HEK293T (cell line): ENCODE results near the gene RAD51AP2.

Experiments used
- CTCF ChIA-PET: fragments of 350-600 bp; formaldehyde crosslinking; extraction: SDS; loops from one replicate; lab custom pipeline; 2021; ENCODE audit warnings: antibody characterized with exemption, inconsistent platforms; lab: Yijun Ruan, JAX
- POLR2A ChIA-PET: fragments of 350-600 bp; formaldehyde crosslinking; extraction: SDS; loops from one replicate; lab custom pipeline; 2020; ENCODE audit warnings: antibody characterized with exemption, inconsistent platforms; lab: Yijun Ruan, JAX
- DNase-seq: peaks from one replicate; pipeline ENCODE4 v3.0.0; 2012; ENCODE audit warnings: mixed read lengths; ENCODE audit errors: extremely low spot score
- ARNT ChIP-seq: fragments of 450-650 bp; IDR thresholded peaks from 2 replicates; pipeline ENCODE4 v1.6.1; 2017; ENCODE audit warnings: mild to moderate bottlenecking
- BHLHE40 ChIP-seq: fragments of 450-650 bp; IDR thresholded peaks from 2 replicates; pipeline ENCODE4 v1.6.1; 2016; ENCODE audit warnings: mild to moderate bottlenecking, moderate library complexity, borderline replicate concordance
- CTBP1 ChIP-seq: fragments of 450-650 bp; IDR thresholded peaks from 2 replicates; pipeline ENCODE4 v1.6.1; 2016; ENCODE audit warnings: borderline replicate concordance
- ELF4 ChIP-seq: fragments of 450-650 bp; IDR thresholded peaks from 2 replicates; pipeline ENCODE4 v1.6.1; 2017; ENCODE audit warnings: antibody characterized with exemption
- FOXA1 ChIP-seq: fragments of 450-650 bp; IDR thresholded peaks from 2 replicates; pipeline ENCODE4 v1.6.1; 2016; ENCODE audit warnings: mild to moderate bottlenecking
- FOXK2 ChIP-seq: fragments of 450-650 bp; IDR thresholded peaks from 2 replicates; pipeline ENCODE4 v1.6.1; 2016; ENCODE audit warnings: mild to moderate bottlenecking
- FOXM1 ChIP-seq: fragments of 450-650 bp; IDR thresholded peaks from 2 replicates; pipeline ENCODE4 v1.6.1; 2017; ENCODE audit warnings: mild to moderate bottlenecking, borderline replicate concordance
- HDGF ChIP-seq: fragments of 450-650 bp; IDR thresholded peaks from 2 replicates; pipeline ENCODE4 v1.6.1; 2017; ENCODE audit warnings: antibody characterized with exemption, borderline replicate concordance
- L3MBTL2 ChIP-seq: fragments of 450-650 bp; conservative IDR thresholded peaks from 2 replicates; pipeline ENCODE4 v1.6.1; 2016; ENCODE audit warnings: mild to moderate bottlenecking
- LEF1 ChIP-seq: fragments of 450-650 bp; IDR thresholded peaks from 2 replicates; pipeline ENCODE4 v1.6.1; 2017; ENCODE audit warnings: mild to moderate bottlenecking, borderline replicate concordance
- NFRKB ChIP-seq: fragments of 450-650 bp; IDR thresholded peaks from 2 replicates; pipeline ENCODE4 v1.6.1; 2016; ENCODE audit warnings: mild to moderate bottlenecking, moderate library complexity
- SP1 ChIP-seq: fragments of 450-650 bp; IDR thresholded peaks from 2 replicates; pipeline ENCODE4 v1.6.1; 2017
- SUZ12 ChIP-seq: fragments of 450-650 bp; IDR thresholded peaks from 2 replicates; pipeline ENCODE4 v1.6.1; 2016; ENCODE audit warnings: mild to moderate bottlenecking
- TARDBP ChIP-seq: fragments of 450-650 bp; IDR thresholded peaks from 2 replicates; pipeline ENCODE4 v1.6.1; 2016
- ZNF384 ChIP-seq: fragments of 450-650 bp; IDR thresholded peaks from 2 replicates; pipeline ENCODE4 v1.6.1; 2016
- TF ChIP-seq, protein P1 (sequence below): fragments of 450-650 bp; IDR thresholded peaks from 2 replicates; pipeline ENCODE4 v1.6.1; 2016

Gene RAD51AP2

DNA sequence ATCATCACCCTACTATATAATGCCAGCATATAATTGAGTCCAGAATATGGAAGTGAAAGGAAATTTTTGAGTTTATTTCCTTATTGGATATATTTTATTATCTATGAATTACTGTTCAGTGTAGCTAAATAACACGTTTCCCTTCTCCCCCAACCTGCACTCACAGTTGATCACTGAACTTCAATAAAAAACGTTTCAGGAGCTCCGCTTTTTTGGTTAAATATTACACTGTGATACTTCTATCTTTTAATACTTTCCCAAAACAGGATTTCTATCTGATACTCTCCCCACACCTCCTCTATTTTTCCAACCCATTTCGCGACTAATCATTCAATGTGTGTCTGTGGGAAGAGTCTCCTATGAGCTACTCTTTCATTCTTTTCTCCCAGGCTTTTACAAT lies 29.5 kb upstream of the RAD51AP2 start:
- no peak for DNase-seq
- POLR2A ChIA-PET = no interaction called here
- CTCF ChIA-PET = no interaction called here
- TF ChIP-seq SUZ12 (no peak), L3MBTL2 (no peak), NFRKB (no peak), FOXA1 (no peak)

DNA sequence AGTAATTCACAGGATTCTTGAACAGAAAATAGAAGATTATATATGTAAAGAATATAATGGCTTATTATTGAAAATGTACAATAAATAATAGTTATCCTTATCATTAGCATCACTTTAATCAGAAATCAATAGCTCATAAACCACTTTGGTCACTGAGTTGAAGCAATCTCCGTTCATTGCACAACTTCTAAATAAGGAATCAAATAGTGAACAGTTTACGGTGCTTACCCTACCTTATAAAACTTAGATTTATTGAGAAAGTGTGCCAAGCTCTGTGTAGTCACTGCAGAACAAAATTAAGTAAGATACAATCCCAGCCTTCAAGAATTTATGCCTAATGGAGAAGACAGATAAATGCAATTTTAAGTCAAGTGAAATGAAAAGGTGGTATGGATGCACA lies 29.0 kb upstream of the RAD51AP2 start:
- POLR2A ChIA-PET = no interaction called here
- DNase-seq = no peak
- TF ChIP-seq CTBP1 = no peak
- TF ChIP-seq BHLHE40 = no peak
- TF ChIP-seq TARDBP = no peak
- no peak for TF ChIP-seq LEF1
- TF ChIP-seq FOXM1 = no peak
- TF ChIP-seq NFRKB = no peak

DNA sequence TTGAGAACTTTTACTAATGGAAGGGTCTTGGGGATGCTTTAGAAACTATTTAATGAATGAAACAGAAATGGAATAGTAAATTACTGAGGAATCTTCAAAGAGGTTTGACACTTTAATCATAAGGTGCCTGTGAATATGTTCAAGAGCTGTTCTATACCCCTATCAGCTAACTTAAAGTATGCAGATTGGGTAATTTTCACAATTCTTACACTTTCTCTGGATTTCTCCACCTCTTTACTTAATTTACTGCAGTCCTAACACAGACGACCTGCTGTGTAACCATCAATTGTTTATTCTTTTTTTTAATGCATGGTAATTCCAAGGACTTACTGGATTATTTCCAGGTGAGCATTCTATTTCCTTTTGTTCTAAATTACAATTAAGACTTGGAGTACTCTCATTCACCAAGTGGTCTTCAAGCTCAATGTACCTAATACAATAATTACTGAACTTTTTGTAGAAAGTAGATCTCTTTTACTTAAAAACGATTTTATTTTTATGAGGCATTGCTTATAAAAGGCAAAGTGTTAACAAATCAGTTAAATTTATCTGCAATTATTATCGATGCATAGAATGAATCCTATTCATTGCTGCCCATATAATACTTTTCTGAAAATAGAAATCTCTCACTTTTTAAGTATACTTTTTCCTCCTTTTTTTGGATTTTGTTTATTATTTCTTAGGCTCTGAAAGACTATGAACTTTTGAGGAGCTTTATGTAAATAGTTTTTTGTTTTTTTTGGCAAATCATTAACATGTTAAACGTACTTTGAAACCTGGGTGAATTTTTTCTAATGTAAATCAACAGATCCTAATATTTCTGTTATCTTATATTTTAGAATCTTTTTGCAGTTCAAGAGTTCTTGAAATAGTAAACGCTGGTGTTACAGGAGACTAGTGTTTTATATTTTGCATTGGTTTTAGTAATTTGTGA lies 27.7 kb upstream of the RAD51AP2 start:
- ChIA-PET CTCF (no interaction called here), POLR2A (no interaction called here)
- no peak for TF ChIP-seq NFRKB
- no peak for TF ChIP-seq SP1
- TF ChIP-seq ARNT = no peak
- TF ChIP-seq ZNF384 = no peak
- no peak for TF ChIP-seq CTBP1
- no peak for TF ChIP-seq LEF1
- TF ChIP-seq HDGF = no peak
- no peak for TF ChIP-seq TARDBP
- no peak for TF ChIP-seq FOXK2
- no peak for TF ChIP-seq ELF4
- TF ChIP-seq FOXM1 = no peak
- no peak for TF ChIP-seq BHLHE40
- TF ChIP-seq SUZ12 = no peak
- TF ChIP-seq, protein P1, sequence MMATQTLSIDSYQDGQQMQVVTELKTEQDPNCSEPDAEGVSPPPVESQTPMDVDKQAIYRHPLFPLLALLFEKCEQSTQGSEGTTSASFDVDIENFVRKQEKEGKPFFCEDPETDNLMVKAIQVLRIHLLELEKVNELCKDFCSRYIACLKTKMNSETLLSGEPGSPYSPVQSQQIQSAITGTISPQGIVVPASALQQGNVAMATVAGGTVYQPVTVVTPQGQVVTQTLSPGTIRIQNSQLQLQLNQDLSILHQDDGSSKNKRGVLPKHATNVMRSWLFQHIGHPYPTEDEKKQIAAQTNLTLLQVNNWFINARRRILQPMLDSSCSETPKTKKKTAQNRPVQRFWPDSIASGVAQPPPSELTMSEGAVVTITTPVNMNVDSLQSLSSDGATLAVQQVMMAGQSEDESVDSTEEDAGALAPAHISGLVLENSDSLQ = no peak
- TF ChIP-seq L3MBTL2 = no peak
- no peak for TF ChIP-seq FOXA1
- no peak for DNase-seq

More for the DNA sequence above, 29.0 kb upstream of the RAD51AP2 start:
- CTCF ChIA-PET = no interaction called here

DNA sequence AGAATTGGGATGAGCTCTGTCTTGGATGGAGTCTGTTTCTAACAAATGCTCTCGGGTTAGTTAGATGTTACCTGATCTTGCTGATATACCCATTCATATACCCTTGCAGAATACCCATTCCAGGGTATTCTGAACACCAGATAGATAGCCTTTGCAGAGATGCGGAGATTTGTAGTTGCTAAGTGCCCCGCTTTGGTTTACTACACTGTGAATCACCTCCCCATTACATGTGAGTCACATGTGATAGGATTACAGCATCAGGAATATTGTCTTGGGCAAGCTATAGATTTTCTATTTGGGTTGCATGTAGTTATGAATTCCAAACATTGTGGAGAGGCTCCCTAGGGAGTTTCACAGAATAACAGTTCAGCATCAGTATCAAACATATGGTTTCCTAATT lies 26.0 kb upstream of the RAD51AP2 start:
- DNase-seq = no peak
- POLR2A ChIA-PET = no interaction called here
- CTCF ChIA-PET = no interaction called here
- TF ChIP-seq SP1 (no peak), BHLHE40 (no peak), LEF1 (no peak), CTBP1 (no peak), NFRKB (no peak), SUZ12 (no peak), FOXA1 (no peak), HDGF (no peak), FOXM1 (no peak), FOXK2 (no peak), ZNF384 (no peak), TARDBP (no peak), ELF4 (no peak), L3MBTL2 (no peak), ARNT (no peak)
- TF ChIP-seq, protein P1 = no peak

DNA sequence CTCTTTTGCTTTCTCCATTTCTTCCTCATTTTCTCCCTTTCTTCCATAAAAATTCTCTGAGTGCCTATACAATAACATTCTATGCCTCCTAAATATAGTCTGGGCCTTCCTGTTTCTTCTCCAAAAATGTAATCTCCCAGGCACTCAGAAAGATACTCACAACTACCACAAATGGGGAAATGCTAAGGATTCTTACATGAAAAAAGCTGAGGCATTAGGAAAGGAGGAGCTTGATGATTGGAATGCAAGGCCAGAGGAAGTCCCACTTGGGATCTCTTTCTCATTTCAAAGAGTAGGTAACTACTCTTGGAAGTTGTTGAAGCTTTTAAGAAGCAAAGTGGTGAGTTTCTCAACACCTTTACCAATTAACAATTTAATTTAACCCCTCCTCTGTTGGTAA lies 25.6 kb upstream of the RAD51AP2 start:
- CTCF ChIA-PET = no interaction called here
- TF ChIP-seq FOXK2 (no peak), NFRKB (no peak), ARNT (no peak), SP1 (no peak), TARDBP (no peak)
- TF ChIP-seq, protein P1 = no peak
- no peak for DNase-seq
- POLR2A ChIA-PET = no interaction called here

DNA sequence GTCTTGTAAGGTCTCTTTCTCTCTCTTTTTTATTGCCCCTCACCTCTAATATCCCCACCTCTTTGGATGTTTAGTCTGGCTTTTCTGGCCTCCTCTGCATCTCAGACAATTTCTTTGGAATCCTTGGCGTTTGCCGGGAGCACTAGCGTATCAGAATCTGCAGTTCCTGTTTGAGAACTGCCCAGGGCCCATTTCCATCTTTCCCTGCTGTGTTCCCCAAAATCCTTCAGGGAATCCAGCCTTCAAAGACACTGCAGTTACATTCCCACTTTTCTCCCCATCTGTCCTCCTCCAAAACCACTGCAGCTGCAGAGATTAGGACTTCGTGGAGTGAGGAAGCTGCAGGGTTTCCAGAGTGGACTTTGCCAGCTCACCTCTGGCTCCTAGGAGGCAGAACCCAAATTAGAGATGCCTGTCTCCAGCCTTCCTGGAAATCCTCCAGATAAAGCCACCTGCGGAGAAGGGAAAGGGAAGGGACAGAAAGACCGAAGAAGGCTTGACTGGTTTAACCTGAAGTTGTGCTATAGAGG lies 25.0 kb upstream of the RAD51AP2 start:
- POLR2A ChIA-PET = no interaction called here
- CTCF ChIA-PET = no interaction called here
- DNase-seq = no peak
- TF ChIP-seq FOXM1 (no peak), ARNT (no peak), SP1 (no peak), NFRKB (no peak), FOXA1 (no peak), HDGF (no peak), CTBP1 (no peak), SUZ12 (no peak), ZNF384 (no peak), TARDBP (no peak), BHLHE40 (no peak), ELF4 (no peak)
- TF ChIP-seq, protein P1 = no peak
